Epidermal melanocyte (primary cell): ENCODE measurements around the gene DNM3.

Experiments
- DNase-seq: peaks from one replicate; pipeline ENCODE4 v3.0.0; 2011; ENCODE audit warnings: low spot score; ENCODE audit not compliant: insufficient read length

DNM3 gene

GRCh38 chr1:172448995-172449584, 607.8 kb downstream of the DNM3 start:
- DNase-seq: no peak

GRCh38 chr1:172449585-172450523, 608.6 kb downstream of the DNM3 start:
- DNase-seq: no peak

GRCh38 chr1:172450524-172450885, 609.2 kb downstream of the DNM3 start:
- no peak for DNase-seq

GRCh38 chr1:172451002-172451443, 609.7 kb downstream of the DNM3 start:
- no peak for DNase-seq

- DNase-seq: no peak
Measured at GRCh38 chr1:172452536-172453152, 611.3 kb downstream of the DNM3 start.

GRCh38 chr1:172453153-172453545, 611.9 kb downstream of the DNM3 start:
- no peak for DNase-seq

- no peak for DNase-seq
Measured at GRCh38 chr1:172453607-172454006, 612.3 kb downstream of the DNM3 start.

- no peak for DNase-seq
Measured at GRCh38 chr1:172455451-172455850, 614.2 kb downstream of the DNM3 start.

- DNase-seq: no peak
Measured at GRCh38 chr1:172456344-172456769, 615.1 kb downstream of the DNM3 start.

GRCh38 chr1:172457479-172458130, 616.3 kb downstream of the DNM3 start:
- DNase-seq: no peak

GRCh38 chr1:172460177-172460576, 618.9 kb downstream of the DNM3 start:
- no peak for DNase-seq

- no peak for DNase-seq
Measured at GRCh38 chr1:172460887-172461315, 619.6 kb downstream of the DNM3 start.
